Measurements from ENCODE around the gene CHST12.
A peak's percentile ranks its signal among the peaks of the same experiment; 100 is the strongest.

DNA sequence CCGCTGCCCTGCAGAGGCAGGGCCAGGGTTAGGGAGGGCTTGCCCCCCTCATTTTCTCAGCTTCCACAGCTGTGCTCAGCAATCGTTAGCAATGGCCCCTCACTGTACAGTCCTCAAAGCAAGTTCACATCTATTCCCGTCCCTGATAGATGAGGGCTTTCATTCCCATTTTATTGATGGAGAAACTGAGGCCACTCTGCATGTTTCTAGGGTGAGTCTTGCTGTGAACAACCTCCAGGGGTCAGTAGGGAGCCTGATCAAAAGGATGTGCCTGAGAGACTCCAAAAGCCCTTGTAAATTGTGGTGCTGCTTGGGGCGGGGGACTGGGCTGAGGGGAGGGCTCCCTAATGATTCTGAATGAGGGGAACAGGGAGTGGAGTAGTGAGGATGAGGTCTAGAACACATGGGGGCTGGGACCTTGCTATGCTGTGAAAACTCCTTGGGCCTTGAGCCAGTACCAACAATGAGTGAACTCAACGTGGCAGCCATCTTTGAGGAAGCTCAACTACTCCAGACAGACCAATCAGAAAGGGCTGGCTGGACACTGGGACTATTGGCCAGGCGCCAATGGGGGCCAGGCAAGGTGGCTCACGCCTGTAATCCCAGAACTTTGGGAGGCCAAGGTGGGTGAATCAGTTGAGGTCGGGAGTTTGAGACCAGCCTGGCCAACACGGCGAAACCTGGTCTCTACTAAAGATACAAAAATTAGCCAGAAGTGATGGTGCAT lies 79.5 kb downstream of the CHST12 start:
- TF ChIP-seq CTCF (conservative IDR thresholded peaks at IDR 0.05; ENCODE audit: low read length) (peak; percentile 57), EZH2phosphoT487 (IDR thresholded peaks at IDR 0.05; ENCODE audit: borderline replicate concordance, low read depth, low read length) (no peak)
